GM12891 (cell line): ENCODE measurements around the gene IL1RN.

Experiments used
- POLR2A ChIP-seq: IDR thresholded peaks from 2 replicates; pipeline ENCODE4 v1.6.1; 2011; ENCODE audit warnings: low read depth, low read length, control low read depth
- POLR2AphosphoS5 ChIP-seq: IDR thresholded peaks from 2 replicates; pipeline ENCODE4 v1.6.1; 2011; ENCODE audit warnings: low read depth, low read length, control low read depth
- POU2F2 ChIP-seq: IDR thresholded peaks from 2 replicates; pipeline ENCODE4 v1.6.1; 2011; ENCODE audit warnings: low read depth, mild to moderate bottlenecking, control low read depth, low read length, moderate library complexity
- TAF1 ChIP-seq: IDR thresholded peaks from 2 replicates; pipeline ENCODE4 v1.6.1; 2011; ENCODE audit warnings: low read depth, low read length, control low read depth

- TF ChIP-seq TAF1 (no peak), POLR2AphosphoS5 (no peak), POLR2A (no peak), POU2F2 (no peak)
Measured at GRCh38 chr2:113150258-113150601, 22.8 kb downstream of the IL1RN start.
